CD4-positive, alpha-beta T cell treated with Interferon alpha-2 for 1 hour (primary cell): ENCODE results near the gene MAPK10.
A peak's percentile ranks its signal among the peaks of the same experiment; 100 is the strongest.

Source experiments
- DNase-seq, 2 donors: peaks; one replicate each; pipeline ENCODE4 v3.0.0-alpha.2; 2020 to 2022

MAPK10 gene

DNA sequence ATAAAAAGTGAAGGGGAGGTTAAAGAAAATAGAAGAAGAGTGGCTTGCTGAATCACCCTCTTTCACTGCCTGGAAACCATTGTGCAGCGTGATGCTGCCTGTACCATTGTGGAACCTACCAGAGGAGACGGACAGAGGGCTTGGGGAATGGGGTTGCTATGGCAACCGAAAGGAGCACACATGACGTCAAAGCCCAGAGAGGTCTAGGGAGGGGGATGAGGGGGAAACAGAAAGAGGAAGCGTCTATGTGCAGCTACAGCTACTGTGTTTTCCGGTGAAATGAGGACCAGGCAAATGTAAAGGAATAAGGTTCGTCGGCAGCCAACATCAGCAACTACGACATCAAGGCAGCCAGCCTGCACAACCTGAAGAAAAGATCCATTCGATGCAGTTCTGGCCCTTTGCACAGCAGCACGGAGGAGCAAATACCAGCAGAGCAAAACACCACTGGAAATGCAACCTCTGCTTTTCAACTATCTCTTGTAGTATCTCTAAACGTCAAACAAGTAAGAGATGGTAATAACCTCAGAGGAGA, at the start of gene MAPK10:
TSS of gene MAPK10 (minus strand) at position 110 of the 535 bp plus-strand sequence.
- DNase-seq, result peak; percentile 74 to 88

- DNase-seq, result no peak
Measured at GRCh38 chr4:86403575-86403974, 43.7 kb upstream of the MAPK10 start.

GRCh38 chr4:86401826-86402225, 42.0 kb upstream of the MAPK10 start:
- no peak for DNase-seq

- DNase-seq, result no peak
Measured at GRCh38 chr4:86400216-86400615, 40.4 kb upstream of the MAPK10 start.

DNA sequence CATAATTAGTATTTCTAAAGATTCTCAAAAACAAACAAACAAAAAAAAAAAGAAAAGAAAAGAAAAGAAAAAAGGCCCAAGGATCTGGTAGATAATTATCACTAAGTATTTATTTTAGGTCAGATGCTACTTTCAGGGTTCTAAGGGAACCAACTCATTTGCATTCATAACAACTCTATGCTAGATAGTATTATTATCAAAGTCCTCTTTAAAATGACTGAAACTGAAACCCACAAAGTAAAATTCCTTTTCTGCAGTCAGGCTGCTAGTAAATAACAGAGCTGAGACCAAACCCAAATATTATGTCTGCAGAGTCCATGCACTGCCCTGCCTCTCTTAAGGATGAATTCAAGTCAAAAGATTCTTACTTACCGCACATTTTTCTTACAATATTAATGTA, 38.3 kb upstream of the MAPK10 start:
- DNase-seq, result no peak

GRCh38 chr4:86393749-86394148, 33.9 kb upstream of the MAPK10 start:
- DNase-seq, result no peak

- DNase-seq, result no peak
Measured at GRCh38 chr4:86389664-86390063, 29.8 kb upstream of the MAPK10 start.

DNA sequence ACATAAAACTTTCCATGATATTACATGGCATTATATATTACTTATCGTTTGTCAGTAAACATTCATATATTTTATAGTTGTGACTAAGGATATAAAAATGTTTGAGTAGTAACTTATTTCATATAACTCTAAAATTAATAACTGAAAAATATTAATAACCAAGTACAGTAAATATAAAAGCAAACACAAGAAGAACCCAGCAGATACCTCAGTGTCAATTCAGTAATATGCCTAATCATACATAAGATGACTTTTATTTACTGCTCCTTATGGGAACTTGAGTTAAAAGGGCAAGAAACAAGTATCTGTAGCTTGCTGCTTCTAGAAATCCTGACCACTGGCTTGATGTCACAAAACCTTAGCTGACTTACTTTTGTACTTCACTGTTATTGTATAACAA, 28.4 kb upstream of the MAPK10 start:
- no peak for DNase-seq

DNA sequence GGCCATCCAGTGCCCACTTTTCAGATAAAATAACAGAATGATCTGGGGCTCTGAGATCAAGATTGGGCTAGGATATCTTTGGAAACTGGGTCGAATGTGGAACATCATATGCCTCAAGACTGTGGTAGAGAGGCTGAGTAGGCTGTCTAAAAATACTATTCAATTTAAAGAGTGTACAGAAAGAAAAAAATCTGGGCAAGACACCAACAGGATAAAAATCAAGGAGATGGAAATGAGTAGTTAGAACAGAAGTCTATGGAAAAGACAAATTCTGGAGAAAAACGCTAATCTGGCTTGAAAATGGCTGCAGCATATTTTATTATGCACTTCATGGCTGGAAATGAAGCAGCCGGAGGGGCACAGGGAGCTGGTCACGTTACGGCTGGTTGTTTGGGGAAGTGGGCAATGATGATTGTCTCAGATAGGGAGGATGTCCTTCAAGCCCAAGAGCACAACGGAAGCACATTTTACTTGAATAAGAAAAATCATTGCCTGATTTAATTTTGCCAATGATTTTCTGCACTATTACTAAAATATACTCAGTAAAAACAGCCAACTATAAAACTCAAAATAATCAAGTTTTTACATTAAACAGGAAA, 27.1 kb upstream of the MAPK10 start:
- DNase-seq, result peak in 1 of 2 donors; percentile 1

DNA sequence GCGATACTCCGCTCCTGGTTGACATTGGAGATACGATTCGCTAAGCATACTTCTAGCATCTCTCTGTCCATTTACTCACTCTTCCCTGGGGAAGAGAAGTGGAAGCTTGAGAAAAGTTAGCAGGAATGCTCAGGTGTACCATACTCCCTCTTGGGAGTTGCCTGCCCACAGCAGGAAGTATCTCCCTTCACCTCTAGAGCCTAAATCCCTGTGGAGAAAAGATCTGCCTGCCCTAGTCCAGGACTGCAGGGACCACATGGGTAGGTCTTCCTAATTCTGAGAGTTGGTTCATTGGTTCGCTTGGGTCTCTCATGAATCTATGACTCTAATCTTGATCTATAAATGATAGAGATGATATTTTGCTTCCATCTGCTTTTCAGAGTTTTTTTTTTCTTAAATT, 26.3 kb upstream of the MAPK10 start:
- DNase-seq, result no peak

DNA sequence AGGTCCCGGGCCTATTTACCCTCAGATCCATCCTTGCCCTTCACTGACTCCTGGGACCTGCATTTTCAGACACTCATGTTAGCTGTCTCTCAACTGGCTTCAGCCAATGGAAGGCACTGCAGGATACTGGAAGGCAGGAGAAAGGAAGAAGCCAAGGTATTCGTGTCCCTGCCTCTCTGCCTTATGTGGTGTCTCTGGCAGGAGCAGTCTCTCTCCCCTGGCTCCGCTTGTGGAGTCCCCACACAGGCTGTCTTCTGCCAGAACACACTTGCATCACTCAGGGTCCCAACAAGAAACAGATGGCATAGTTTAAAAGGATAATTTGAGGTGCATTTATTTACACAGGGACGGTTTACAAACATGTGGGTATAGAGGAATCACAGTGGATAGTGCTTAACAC, 21.6 kb upstream of the MAPK10 start:
- no peak for DNase-seq

DNA sequence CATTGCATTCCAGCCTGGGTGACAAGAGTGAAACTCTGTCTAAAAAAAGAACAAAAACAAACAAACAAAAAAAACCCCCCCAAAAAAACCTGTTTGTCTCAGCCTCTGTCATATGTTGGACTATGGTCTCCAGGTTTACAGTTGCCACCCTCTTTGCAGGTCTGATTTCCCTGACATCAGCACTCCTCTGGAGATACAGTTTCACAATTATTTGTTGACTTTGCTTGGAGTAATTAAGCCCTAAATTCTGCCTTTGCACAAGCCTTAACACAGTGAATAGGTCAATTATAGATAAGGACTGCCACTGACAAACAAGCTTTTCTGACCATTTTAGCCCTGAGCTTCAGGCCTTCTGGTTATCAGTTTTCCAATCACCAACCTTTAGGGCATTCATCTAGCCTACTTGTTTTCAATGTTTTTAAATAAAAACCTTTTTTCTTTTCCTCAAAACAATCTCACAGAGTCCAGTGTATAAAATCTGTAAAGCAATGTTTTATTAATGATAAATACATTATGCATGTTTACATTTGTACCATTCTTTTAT, 20.4 kb upstream of the MAPK10 start:
- no peak for DNase-seq

- no peak for DNase-seq
Measured at GRCh38 chr4:86376850-86377249, 17.0 kb upstream of the MAPK10 start.

DNA sequence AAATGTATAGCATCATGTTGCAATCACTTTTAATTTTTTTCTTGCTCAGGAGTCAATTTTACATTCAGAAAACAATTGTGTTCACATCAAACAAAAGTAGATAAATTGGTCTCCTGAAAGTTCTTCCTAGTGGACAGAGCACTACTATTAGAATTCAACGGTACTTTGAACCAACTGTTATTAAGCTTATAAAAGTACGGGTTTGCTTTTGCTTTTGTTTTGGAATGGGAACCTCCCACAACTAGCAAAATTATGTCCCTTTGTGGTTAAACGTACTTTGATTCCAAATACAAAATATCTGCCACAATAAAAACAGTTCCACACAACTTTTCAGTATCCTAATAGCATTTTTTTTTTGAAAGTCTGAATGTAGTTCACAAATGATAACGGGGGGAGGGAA, 8.6 kb upstream of the MAPK10 start:
- no peak for DNase-seq

- DNase-seq, result no peak
Measured at GRCh38 chr4:86367577-86367976, 7.7 kb upstream of the MAPK10 start.

DNA sequence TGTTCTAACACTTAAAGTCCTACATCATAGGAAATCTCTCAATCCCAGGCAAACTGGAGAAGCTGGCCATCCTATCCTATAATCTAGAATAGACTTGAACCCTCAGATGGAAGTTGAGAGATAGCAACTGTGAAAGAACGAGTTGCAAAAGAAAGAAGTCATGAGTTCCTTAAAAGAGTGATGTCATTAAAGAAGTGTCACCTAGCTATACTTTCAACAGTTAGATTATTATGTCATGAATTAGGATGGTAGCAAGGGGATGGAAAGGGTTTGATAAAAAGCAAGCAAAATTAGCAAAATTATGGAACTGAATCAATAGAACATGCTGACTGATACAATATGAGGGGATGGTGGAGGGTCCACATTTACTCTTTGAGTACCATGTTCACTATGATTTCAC, 7.1 kb upstream of the MAPK10 start:
- DNase-seq, result no peak

GRCh38 chr4:86362510-86362909, 2.7 kb upstream of the MAPK10 start:
- DNase-seq, result no peak

DNA sequence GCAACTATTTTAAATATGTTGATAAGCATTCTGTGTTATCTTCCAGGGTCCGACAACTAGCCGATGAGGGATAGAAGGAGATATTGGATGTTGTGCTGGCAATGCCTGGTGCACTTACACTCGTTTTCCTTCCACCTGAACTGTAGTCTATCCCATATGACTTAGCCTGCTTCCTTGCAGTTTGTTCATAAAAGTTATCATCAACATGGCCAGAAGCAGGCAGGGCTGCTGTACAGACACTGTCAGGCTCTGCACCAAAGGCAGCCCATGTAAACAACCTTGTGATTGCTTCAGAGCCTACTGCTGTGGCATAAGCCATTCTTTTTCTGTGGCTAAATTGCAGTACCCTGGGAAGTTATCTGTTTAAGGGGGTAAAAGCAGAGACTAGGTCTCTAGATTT, 1.6 kb downstream of the MAPK10 start:
- no peak for DNase-seq

- no peak for DNase-seq
Measured at GRCh38 chr4:86357608-86358007, 2.2 kb downstream of the MAPK10 start.

GRCh38 chr4:86356425-86357210, 3.2 kb downstream of the MAPK10 start:
- DNase-seq, result no peak

DNA sequence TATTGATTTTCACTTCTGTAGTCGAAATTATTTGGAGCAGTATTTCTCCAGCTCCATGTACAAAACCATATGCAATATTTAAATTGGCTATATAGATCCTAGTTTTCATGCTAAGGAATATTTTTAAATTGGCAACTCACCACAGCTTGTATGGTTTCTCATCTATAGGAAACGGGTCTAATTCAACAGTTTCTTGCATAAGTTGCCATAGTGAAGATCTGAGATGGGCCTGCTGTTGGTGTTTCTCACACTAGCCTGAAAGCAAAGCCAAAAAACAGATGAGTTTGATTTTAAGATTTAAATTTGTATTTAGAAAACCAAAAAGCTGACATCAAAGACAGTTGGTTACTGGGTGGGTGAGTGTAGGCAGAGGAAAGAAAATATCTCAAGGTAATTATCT, 5.5 kb downstream of the MAPK10 start:
- no peak for DNase-seq

GRCh38 chr4:86346320-86346719, 13.5 kb downstream of the MAPK10 start:
- no peak for DNase-seq

- DNase-seq, result no peak
Measured at GRCh38 chr4:86344127-86344526, 15.7 kb downstream of the MAPK10 start.

DNA sequence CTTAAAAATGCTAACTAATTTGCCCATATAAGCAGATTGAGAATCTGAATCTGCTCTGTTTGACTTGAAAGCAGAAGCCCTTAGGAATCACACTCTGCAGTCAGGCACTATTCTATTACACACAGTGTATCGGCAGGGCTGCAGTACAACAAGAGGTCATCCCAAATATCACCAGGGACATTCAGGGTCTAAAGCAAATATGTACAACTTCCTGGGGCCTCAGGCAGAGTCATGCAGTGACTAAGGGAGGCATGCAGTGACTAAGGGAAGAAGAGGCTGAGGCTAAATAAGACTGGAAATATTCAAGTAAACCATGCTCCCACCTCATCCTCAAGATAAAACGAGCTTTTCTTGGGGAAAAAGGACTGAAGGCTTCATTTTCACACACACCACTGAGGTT, 20.9 kb downstream of the MAPK10 start:
- no peak for DNase-seq
